ENCODE data around the gene GALE. TPM values are rescaled to one million over a fixed set of nuclear protein-coding genes. Genes with fewer than 3 reads are reported as not detected.
A peak's percentile ranks its signal among the peaks of the same experiment; 100 is the strongest.
"Not testable (repeated sequence)": the region's sequence is repeated elsewhere in the genome, so short reads cannot be mapped to it uniquely, and the experiment has no call there.

Gene GALE
- 10 to 100 TPM; 49.4 to 54.9 TPM for total RNA-seq

GRCh38 chr1:23800400-23801337 is at the start of gene GALE:
TSS of gene GALE (minus strand) at chr1:23800754. CDS start at chr1:23799007, 1,747 bp downstream.
- Mint-ChIP-seq H3K27me3 (no peaks in the 10 kb centered on the region), H3K4me1 (ENCODE audit: low read depth) (peaks cover 14% of the 10 kb centered on the region), H3K36me3 (peaks cover 15% of the 10 kb centered on the region), H3K4me3 (peak within 1 kb of the TSS; percentile 94), H3K9me3 (no peaks in the 10 kb centered on the region), H3K27ac (peak within 1 kb of the TSS; percentile 90)
- POLR2A ChIA-PET = interaction anchor here (0.6 to 4.0 kb wide), 10 partner anchors 10 to 104 kb away, joined by 3 to 20 read pairs (median 4); partner anchors contain the start of genes HMGCL, LYPLA2 and PITHD1
- intact Hi-C loops (cut with micrococcal nuclease) = loop anchor here (1.0 kb wide), 4 partner anchors 9 to 180 kb away; partner anchors contain the start of genes LYPLA2, PITHD1, PNRC2 and SRSF10
- peak; percentile 98 for DNase-seq
- CTCF ChIA-PET = interaction anchor here (0.8 to 6.5 kb wide), 7 partner anchors 9 to 116 kb away, joined by 3 to 39 read pairs (median 3); partner anchors contain the start of gene LYPLA2

- no peak overlapping the region for H3K4me3 Mint-ChIP-seq
- ChIA-PET POLR2A (no interaction called here), CTCF (interaction anchor here (0.9 to 1.4 kb wide), 3 partner anchors 39 to 77 kb away, joined by 3 to 8 read pairs (median 4); no protein-coding TSS in a partner anchor)
- H3K9me3 Mint-ChIP-seq = peaks cover 8% of the 10 kb centered on the region
- no peaks in the 10 kb centered on the region for H3K27me3 Mint-ChIP-seq
- intact Hi-C loops (cut with micrococcal nuclease) = no loop called here
- H3K4me1 Mint-ChIP-seq (ENCODE audit: low read depth) = no peaks in the 10 kb centered on the region
- H3K36me3 Mint-ChIP-seq = peaks cover 27% of the 10 kb centered on the region
- DNase-seq = no peak
- H3K27ac Mint-ChIP-seq = no peak overlapping the region
Observed at GRCh38 chr1:23848673-23849616, 48.4 kb upstream of the GALE start.

- DNase-seq; intact Hi-C loops (cut with micrococcal nuclease); POLR2A ChIA-PET; H3K9me3 Mint-ChIP-seq; H3K27ac Mint-ChIP-seq; CTCF ChIA-PET; H3K4me1 Mint-ChIP-seq (ENCODE audit: low read depth); H3K4me3 Mint-ChIP-seq; H3K27me3 Mint-ChIP-seq: not testable (repeated sequence)
- H3K36me3 Mint-ChIP-seq = peaks cover 26% of the 10 kb centered on the region
Observed at GRCh38 chr1:23847482-23848095, 47.0 kb upstream of the GALE start.

- CTCF ChIA-PET = no interaction called here
Observed at GRCh38 chr1:23845163-23845562, 44.6 kb upstream of the GALE start.

GRCh38 chr1:23843644-23844043 is 43.1 kb upstream of the GALE start:
- Mint-ChIP-seq H3K4me3 (no peak overlapping the region), H3K27me3 (no peaks in the 10 kb centered on the region), H3K27ac (no peak overlapping the region), H3K4me1 (ENCODE audit: low read depth) (no peaks in the 10 kb centered on the region), H3K36me3 (peaks cover 23% of the 10 kb centered on the region), H3K9me3 (peaks cover 8% of the 10 kb centered on the region)
- intact Hi-C loops (cut with micrococcal nuclease) = no loop called here
- DNase-seq = no peak
- POLR2A ChIA-PET = no interaction called here
- CTCF ChIA-PET = interaction anchor here (1.0 to 1.9 kb wide), 2 partner anchors 33 to 152 kb away, joined by 3 to 5 read pairs; no protein-coding TSS in a partner anchor

More at GRCh38 chr1:23845163-23845562, 44.6 kb upstream of the GALE start:
- Mint-ChIP-seq H3K27me3 (no peaks in the 10 kb centered on the region), H3K4me3 (no peak overlapping the region), H3K4me1 (ENCODE audit: low read depth) (no peaks in the 10 kb centered on the region), H3K36me3 (peaks cover 26% of the 10 kb centered on the region), H3K9me3 (peaks cover 8% of the 10 kb centered on the region), H3K27ac (no peak overlapping the region)
- DNase-seq = no peak
- POLR2A ChIA-PET = interaction anchor here (0.6 kb wide), 1 partner anchor 135 kb away, joined by 3 read pairs; the partner anchor contains the start of gene SRSF10
- intact Hi-C loops (cut with micrococcal nuclease) = no loop called here

- DNase-seq = peak; percentile 79
- intact Hi-C loops (cut with micrococcal nuclease) = loop anchor here (1.0 kb wide), 1 partner anchor 13 kb away; the partner anchor contains the start of gene HMGCL
- ChIA-PET POLR2A (interaction anchor here (0.6 to 1.0 kb wide), 2 partner anchors 13 to 61 kb away, joined by 4 read pairs; partner anchors contain the start of genes HMGCL and PITHD1), CTCF (interaction anchor here (0.6 to 3.1 kb wide), 3 partner anchors 28 to 93 kb away, joined by 3 to 14 read pairs (median 3); no protein-coding TSS in a partner anchor)
- H3K9me3 Mint-ChIP-seq = no peaks in the 10 kb centered on the region
- no peaks in the 10 kb centered on the region for H3K36me3 Mint-ChIP-seq
- H3K4me3 Mint-ChIP-seq = peak overlapping the region; percentile 60
- H3K4me1 Mint-ChIP-seq (ENCODE audit: low read depth) = peaks cover 8% of the 10 kb centered on the region
- H3K27me3 Mint-ChIP-seq = peaks cover 6% of the 10 kb centered on the region
- no peak overlapping the region for H3K27ac Mint-ChIP-seq
Observed at GRCh38 chr1:23838401-23838866, 37.9 kb upstream of the GALE start.

GRCh38 chr1:23837908-23838307 is 37.4 kb upstream of the GALE start:
- peaks cover 8% of the 10 kb centered on the region for H3K4me1 Mint-ChIP-seq (ENCODE audit: low read depth)
- ChIA-PET CTCF (interaction anchor here (0.5 to 3.1 kb wide), 3 partner anchors 27 to 552 kb away, joined by 3 to 14 read pairs (median 5); no protein-coding TSS in a partner anchor), POLR2A (interaction anchor here (0.6 to 1.0 kb wide), 2 partner anchors 13 to 60 kb away, joined by 4 read pairs; partner anchors contain the start of genes HMGCL and PITHD1)
- H3K27me3 Mint-ChIP-seq = peaks cover 6% of the 10 kb centered on the region
- intact Hi-C loops (cut with micrococcal nuclease) = loop anchor here (1.0 kb wide), 1 partner anchor 13 kb away; the partner anchor contains the start of gene HMGCL
- H3K36me3 Mint-ChIP-seq = no peaks in the 10 kb centered on the region
- no peak for DNase-seq
- H3K27ac Mint-ChIP-seq = no peak overlapping the region
- H3K9me3 Mint-ChIP-seq = no peaks in the 10 kb centered on the region
- H3K4me3 Mint-ChIP-seq = peak overlapping the region; percentile 23

GRCh38 chr1:23836037-23836436 is 35.5 kb upstream of the GALE start:
- H3K27me3 Mint-ChIP-seq = peaks cover 6% of the 10 kb centered on the region

GRCh38 chr1:23834156-23834555 is 33.6 kb upstream of the GALE start:
- H3K36me3 Mint-ChIP-seq; H3K27ac Mint-ChIP-seq; H3K27me3 Mint-ChIP-seq; intact Hi-C loops (cut with micrococcal nuclease); POLR2A ChIA-PET; DNase-seq; H3K4me3 Mint-ChIP-seq; H3K4me1 Mint-ChIP-seq (ENCODE audit: low read depth); H3K9me3 Mint-ChIP-seq: not testable (repeated sequence)
- CTCF ChIA-PET = interaction anchor here (0.9 to 1.7 kb wide), 3 partner anchors 24 to 62 kb away, joined by 3 to 5 read pairs (median 3); no protein-coding TSS in a partner anchor

More at GRCh38 chr1:23836037-23836436, 35.5 kb upstream of the GALE start:
- Mint-ChIP-seq H3K9me3 (no peaks in the 10 kb centered on the region), H3K27ac (no peak overlapping the region), H3K4me3 (no peak overlapping the region), H3K36me3 (no peaks in the 10 kb centered on the region), H3K4me1 (ENCODE audit: low read depth) (peaks cover 8% of the 10 kb centered on the region)
- ChIA-PET POLR2A (no interaction called here), CTCF (no interaction called here)
- intact Hi-C loops (cut with micrococcal nuclease) = no loop called here
- no peak for DNase-seq

GRCh38 chr1:23827717-23828116 is 27.2 kb upstream of the GALE start:
- no peaks in the 10 kb centered on the region for H3K9me3 Mint-ChIP-seq
- peaks cover 17% of the 10 kb centered on the region for H3K4me1 Mint-ChIP-seq (ENCODE audit: low read depth)
- no peak for DNase-seq
- H3K27me3 Mint-ChIP-seq = no peaks in the 10 kb centered on the region
- ChIA-PET CTCF (no interaction called here), POLR2A (no interaction called here)
- peaks cover 3% of the 10 kb centered on the region for H3K36me3 Mint-ChIP-seq
- no peak overlapping the region for H3K27ac Mint-ChIP-seq
- intact Hi-C loops (cut with micrococcal nuclease) = loop anchor here (5.0 kb wide), 1 partner anchor 130 kb away; the partner anchor contains the start of gene PNRC2
- no peak overlapping the region for H3K4me3 Mint-ChIP-seq
